Parathyroid adenoma (tissue), 2 donors: ENCODE data around the gene DDX27.
A peak's percentile ranks its signal among the peaks of the same experiment; 100 is the strongest.
"Not testable (repeated sequence)": the region's sequence is repeated elsewhere in the genome, so short reads cannot be mapped to it uniquely, and the experiment has no call there.

Source experiments
- H2AFZ ChIP-seq: fragments of 300-600 bp; sonication (generic); one replicate; pipeline ENCODE4 v1.7.0; 2017; ENCODE audit warnings: antibody characterized with exemption, mild to moderate bottlenecking
- H3K27ac ChIP-seq: fragments of 300-600 bp; sonication (generic); one replicate; pipeline ENCODE4 v1.7.0; 2017
- H3K27me3 ChIP-seq: fragments of 300-600 bp; sonication (generic); one replicate; pipeline ENCODE4 v1.7.0; 2017; ENCODE audit warnings: low read length; ENCODE audit not compliant: control insufficient read depth, insufficient read depth
- H3K36me3 ChIP-seq: fragments of 300-600 bp; sonication (generic); one replicate; pipeline ENCODE4 v1.7.0; 2017; ENCODE audit warnings: low read length; ENCODE audit not compliant: control insufficient read depth, insufficient read depth
- H3K4me1 ChIP-seq: fragments of 300-600 bp; sonication (generic); one replicate; pipeline ENCODE4 v1.7.0; 2017; ENCODE audit warnings: control low read depth
- H3K4me2 ChIP-seq: fragments of 300-600 bp; sonication (generic); one replicate; pipeline ENCODE4 v1.7.0; 2017; ENCODE audit warnings: low read length
- H3K4me3 ChIP-seq: fragments of 300-600 bp; sonication (generic); one replicate; pipeline ENCODE4 v1.7.0; 2017; ENCODE audit warnings: low read depth, low read length
- H3K79me2 ChIP-seq: fragments of 300-600 bp; sonication (generic); one replicate; pipeline ENCODE4 v1.7.0; 2017; ENCODE audit warnings: control low read depth
- H3K9ac ChIP-seq: fragments of 300-600 bp; sonication (generic); one replicate; pipeline ENCODE4 v1.7.0; 2017; ENCODE audit warnings: mild to moderate bottlenecking
- H3K9me3 ChIP-seq: fragments of 300-600 bp; sonication (generic); one replicate; pipeline ENCODE4 v1.7.0; 2017; ENCODE audit warnings: low read length; ENCODE audit not compliant: control insufficient read depth
- CTCF ChIP-seq: fragments of 300-600 bp; sonication (generic); IDR thresholded peaks from one replicate; pipeline ENCODE4 v1.7.0; 2017; ENCODE audit warnings: antibody characterized with exemption, mild to moderate bottlenecking
- donor health status: primary hyperparathyroidism.

DDX27 gene

GRCh38 chr20:49183444-49183843, 35.8 kb upstream of the DDX27 start:
- Histone ChIP-seq H3K79me2 (peaks cover 42% of the 10 kb centered on the region), H3K4me2 (no peak overlapping the region), H2AFZ (no peak overlapping the region), H3K27ac (no peak overlapping the region), H3K9ac (no peak overlapping the region), H3K9me3 (no peaks in the 10 kb centered on the region), H3K36me3 (no peaks in the 10 kb centered on the region), H3K4me3 (no peak overlapping the region), H3K4me1 (peaks cover 24% of the 10 kb centered on the region), H3K27me3 (no peaks in the 10 kb centered on the region)
- no peak for TF ChIP-seq CTCF

DNA sequence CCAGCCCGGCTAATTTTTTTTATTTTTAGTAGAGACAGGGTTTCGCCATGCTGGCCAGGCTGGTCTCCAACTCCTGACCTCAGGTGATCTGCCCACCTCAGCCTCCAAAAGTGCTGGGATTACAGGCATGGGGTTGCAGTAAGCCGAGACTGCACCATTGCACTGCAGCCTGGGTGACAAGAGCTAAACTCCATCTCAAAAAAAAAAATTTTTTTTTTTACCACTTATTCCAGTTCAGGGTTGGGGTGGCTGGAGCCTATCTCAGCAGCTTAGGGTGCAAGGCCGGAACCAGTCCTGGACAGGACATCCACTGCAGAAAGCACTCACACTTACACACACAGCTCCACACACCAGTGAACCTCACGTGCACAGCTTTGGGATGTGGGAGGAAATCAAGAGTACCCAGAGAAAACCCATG, 35.1 kb upstream of the DDX27 start:
- not testable (repeated sequence) for H2AFZ ChIP-seq, H3K9ac ChIP-seq, H3K36me3 ChIP-seq, H3K27ac ChIP-seq, H3K9me3 ChIP-seq, H3K27me3 ChIP-seq, H3K4me3 ChIP-seq
- H3K4me1 ChIP-seq = peaks cover 24% of the 10 kb centered on the region
- H3K4me2 ChIP-seq = peak overlapping the region; percentile 40
- peaks cover 46% of the 10 kb centered on the region for H3K79me2 ChIP-seq

GRCh38 chr20:49184691-49185070, 34.5 kb upstream of the DDX27 start:
- no peak for TF ChIP-seq CTCF
- Histone ChIP-seq H3K79me2 (peaks cover 46% of the 10 kb centered on the region), H3K27ac (no peak overlapping the region), H3K36me3 (no peaks in the 10 kb centered on the region), H3K4me2 (no peak overlapping the region), H2AFZ (no peak overlapping the region), H3K27me3 (no peaks in the 10 kb centered on the region), H3K9ac (no peak overlapping the region), H3K9me3 (no peaks in the 10 kb centered on the region), H3K4me1 (peaks cover 18% of the 10 kb centered on the region), H3K4me3 (no peak overlapping the region)

- H3K4me1 ChIP-seq = peaks cover 15% of the 10 kb centered on the region
- H3K27me3 ChIP-seq = no peaks in the 10 kb centered on the region
- TF ChIP-seq CTCF = no peak
- H3K4me3 ChIP-seq = no peak overlapping the region
- H3K79me2 ChIP-seq = peaks cover 46% of the 10 kb centered on the region
- H3K9me3 ChIP-seq = no peaks in the 10 kb centered on the region
- H3K27ac ChIP-seq = no peak overlapping the region
- peak overlapping the region; percentile 32 for H3K4me2 ChIP-seq
- H3K9ac ChIP-seq = no peak overlapping the region
- H2AFZ ChIP-seq = no peak overlapping the region
- H3K36me3 ChIP-seq = no peaks in the 10 kb centered on the region
Observed at GRCh38 chr20:49185071-49185761, 34.0 kb upstream of the DDX27 start.

- H3K4me1 ChIP-seq = peaks cover 15% of the 10 kb centered on the region
- H3K4me2 ChIP-seq = peak overlapping the region; percentile 79
- H3K36me3 ChIP-seq = no peaks in the 10 kb centered on the region
- peak overlapping the region; percentile 69 for H3K4me3 ChIP-seq
- H3K27ac ChIP-seq = peak overlapping the region; percentile 76
- peak overlapping the region; percentile 22 for H3K9ac ChIP-seq
- peaks cover 43% of the 10 kb centered on the region for H3K79me2 ChIP-seq
- no peaks in the 10 kb centered on the region for H3K9me3 ChIP-seq
- no peak for TF ChIP-seq CTCF
- no peaks in the 10 kb centered on the region for H3K27me3 ChIP-seq
- H2AFZ ChIP-seq = peak overlapping the region; percentile 40
Observed at GRCh38 chr20:49186535-49187329, 32.5 kb upstream of the DDX27 start.
